Ramos (cell line): ENCODE data around the gene TVP23A.

Source experiments
- in situ Hi-C: fragments of 300-500 bp; cut with MboI; formaldehyde crosslinking; loops from one replicate; pipeline ENCODE4 v1.14.3; 2022; ENCODE audit warnings: low sequenced_read_pairs; ENCODE audit not compliant: unreplicated experiment

TVP23A gene

DNA sequence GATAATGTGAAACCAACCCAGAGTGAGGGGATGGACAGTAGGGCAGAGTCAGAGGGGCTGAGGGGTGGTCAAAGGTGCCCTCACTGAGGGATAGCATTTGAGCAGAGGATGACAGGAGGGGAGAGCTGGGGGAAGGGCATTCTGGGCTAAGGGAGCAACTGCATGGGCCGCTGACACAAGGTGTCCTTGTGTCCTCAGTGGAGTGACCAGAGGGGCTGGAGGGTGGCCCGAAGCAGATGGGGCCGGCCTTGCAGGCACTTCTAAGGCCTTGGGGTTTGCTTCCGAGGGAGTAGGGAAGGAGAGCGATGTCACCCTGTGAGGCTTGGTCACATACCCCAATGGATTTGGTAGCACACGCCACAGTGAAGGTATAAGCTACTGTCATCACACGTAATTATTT, 64.9 kb downstream of the TVP23A start:
- in situ Hi-C loops, result no loop called here

DNA sequence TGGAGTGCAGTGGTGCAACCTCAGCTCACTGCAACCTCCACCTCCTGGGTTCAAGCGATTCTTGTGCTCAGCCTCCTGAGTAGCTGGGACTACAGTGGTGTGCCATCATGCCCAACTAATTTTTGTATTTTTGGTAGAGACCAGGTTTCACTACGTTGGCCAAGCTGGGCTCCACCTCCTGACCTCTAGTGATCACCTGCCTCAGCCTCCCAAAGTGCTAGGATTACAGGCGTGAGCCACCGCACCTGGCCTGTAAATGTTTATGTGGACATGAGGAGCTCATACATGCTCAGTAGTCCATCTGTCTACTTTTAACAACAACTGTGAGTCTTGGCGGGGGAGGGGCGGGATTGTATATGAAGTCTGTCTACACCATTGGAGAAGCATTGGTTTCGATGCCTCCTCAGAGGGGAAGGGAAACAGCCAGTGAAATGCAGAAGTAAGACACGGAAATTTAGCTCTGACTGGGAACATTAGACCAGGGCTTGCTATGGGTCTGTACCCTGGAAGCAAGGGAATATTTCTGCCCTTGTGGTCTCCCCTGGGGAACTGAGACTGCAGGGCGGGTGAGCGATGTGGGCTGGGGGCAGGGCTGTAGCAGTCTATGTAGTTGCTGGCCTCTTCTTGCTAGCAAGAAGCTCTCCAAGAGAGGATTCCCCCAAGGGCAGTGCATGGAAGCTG, 65.6 kb downstream of the TVP23A start:
- in situ Hi-C loops, result no loop called here

DNA sequence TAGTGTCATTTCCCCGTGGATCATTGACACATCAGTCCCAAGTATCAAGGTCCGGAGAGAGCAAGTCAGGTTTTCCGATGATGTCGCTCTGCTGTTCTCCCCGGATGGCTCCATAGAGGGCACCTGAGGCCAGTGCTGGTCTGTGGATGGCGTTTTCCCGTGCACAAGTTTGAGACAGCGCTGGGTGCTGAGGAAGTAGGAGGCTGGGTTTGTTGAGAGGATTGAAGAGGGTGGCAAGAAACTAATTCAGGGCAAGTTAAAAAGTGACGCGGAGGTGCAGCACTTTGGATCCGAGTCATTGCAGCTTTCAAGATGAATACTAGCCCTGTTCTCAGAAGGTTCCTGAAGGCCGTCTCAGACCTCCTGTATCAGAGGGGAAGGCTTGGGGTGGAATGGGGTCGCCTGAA, 67.3 kb downstream of the TVP23A start:
- in situ Hi-C loops, result no loop called here

DNA sequence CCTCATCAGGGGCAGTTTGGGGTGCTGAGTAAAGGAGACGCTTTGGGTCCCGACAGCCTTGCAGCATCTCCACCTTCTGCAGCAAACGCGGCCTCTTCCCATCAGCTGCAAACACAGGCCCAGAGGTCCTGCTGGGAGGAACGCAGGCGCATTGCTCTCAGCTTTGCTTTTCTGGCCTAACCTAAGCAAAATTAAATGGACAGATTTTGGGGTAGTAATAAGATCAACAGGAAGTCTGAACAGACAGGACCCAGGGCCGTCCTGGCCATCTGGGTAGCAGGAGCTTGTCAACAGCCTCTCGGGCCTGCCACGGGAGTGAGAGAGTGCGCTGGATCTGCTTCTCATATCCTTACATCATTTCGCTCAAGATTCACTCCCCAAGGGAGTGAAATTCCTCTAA, 67.8 kb downstream of the TVP23A start:
- in situ Hi-C loops, result no loop called here

DNA sequence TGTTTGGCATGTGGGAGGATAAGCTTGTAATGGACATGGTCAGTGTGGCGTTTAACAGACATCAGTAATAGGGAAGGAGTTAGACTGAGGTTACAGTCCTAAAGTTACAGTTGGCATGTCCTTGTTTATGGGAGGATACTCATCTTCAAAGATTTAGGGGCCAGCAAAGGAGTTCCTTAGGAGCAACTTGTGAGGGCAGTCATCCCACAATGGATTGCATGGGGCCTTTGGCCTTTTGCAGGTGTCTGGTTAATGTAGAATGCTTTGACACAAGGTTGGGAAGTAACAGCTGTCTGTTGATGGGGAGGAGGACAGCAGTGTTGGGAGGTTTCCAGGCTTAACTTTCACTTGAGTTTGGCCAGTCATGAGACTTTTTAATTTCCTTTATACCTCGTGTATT, 72.8 kb downstream of the TVP23A start:
- in situ Hi-C loops, result loop anchor here (10.0 to 25.0 kb wide), 2 partner anchors 169 to 484 kb away; no protein-coding TSS in a partner anchor

DNA sequence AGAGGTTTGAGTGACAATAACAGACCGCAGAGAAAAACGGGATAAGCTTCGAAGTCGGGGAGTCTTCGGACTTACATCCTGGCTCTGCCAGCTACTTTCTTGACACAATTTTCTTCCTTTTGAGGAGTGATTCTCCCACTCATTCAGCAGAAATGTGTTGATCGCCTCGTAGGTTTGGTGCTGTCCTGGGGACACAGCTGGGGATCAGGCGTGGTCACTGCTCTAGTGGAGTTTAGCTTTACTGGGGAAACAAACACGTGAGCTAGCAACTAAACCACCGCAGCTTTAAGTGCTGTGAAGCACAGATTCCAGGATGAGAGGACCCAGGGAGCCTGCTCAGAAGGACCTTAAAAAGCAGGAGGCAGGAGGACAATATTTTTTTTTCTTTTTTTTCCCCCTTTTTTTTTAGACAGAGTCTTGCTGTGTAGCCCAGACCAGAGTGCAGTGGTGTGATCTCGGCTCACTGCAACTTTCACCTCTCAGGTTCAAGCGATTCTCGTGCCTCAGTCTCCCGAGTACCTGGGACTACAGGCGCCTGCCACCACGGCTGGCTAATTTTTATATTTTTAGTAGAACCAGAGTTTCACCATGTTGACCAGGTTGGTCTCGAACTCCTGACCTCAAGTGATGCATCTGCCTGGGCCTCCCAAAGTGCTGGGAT, 74.1 kb downstream of the TVP23A start:
- in situ Hi-C loops, result loop anchor here (10.0 to 25.0 kb wide), 2 partner anchors 170 to 482 kb away; no protein-coding TSS in a partner anchor

DNA sequence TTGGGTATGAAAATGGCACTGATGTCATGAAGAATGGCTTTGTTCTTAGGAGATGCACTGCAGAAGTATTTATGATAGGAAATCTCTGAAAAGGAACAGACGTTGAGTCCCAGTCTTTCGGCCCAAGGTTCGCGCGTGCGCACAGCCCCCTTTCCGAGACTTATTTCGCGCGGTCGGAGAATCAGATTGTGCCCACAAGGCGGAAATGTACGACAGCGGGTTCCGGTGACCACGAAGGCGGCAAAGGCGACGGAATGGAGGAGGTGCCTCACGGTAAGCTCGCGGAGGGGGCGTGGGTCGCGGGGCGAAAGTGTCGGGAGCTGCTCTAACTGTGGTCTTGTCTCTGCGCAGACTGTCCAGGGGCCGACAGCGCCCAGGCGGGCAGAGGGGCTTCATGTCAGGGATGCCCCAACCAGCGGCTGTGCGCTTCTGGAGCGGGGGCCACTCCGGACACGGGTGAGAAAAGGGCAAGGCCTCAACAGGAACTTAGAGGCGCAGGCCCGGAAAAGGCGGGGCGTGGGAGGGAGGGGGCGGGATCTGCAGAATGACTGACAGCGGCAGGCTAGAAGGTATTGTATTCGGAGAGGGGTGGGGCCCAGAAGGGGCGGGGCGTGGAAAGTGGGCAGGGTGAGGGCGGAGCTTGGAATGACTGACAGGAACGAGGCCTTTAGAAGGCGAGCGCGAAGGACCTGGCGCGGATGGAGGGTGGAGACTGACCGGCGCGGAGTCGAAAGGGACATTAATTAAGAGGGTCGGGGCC, 74.8 kb downstream of the TVP23A start, which contains the start of gene NUBP1:
TSS of gene NUBP1 (plus strand) at position 233 of the 760 bp plus-strand sequence. CDS start at position 255, 22 bp downstream.
- in situ Hi-C loops, result loop anchor here (10.0 to 25.0 kb wide), 2 partner anchors 171 to 481 kb away; no protein-coding TSS in a partner anchor

DNA sequence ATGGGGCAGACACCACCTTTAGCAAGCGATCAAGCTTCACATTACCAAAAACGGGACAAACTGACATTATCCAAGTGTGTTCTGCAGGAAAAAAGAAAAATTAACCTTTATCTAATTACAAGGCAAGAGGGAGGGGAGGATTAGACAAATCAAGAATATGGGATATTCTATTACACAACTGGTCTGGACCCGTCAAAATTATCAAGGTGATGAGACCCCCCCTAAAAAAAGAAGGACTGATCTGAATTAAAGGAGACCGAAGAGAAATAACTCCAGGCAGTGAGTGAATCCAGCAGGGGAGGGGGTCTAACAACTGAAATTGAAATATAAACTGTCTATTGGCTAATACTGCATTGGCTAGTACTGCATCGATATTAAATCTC, 75.4 kb downstream of the TVP23A start:
- in situ Hi-C loops, result loop anchor here (10.0 to 25.0 kb wide), 2 partner anchors 172 to 481 kb away; no protein-coding TSS in a partner anchor

DNA sequence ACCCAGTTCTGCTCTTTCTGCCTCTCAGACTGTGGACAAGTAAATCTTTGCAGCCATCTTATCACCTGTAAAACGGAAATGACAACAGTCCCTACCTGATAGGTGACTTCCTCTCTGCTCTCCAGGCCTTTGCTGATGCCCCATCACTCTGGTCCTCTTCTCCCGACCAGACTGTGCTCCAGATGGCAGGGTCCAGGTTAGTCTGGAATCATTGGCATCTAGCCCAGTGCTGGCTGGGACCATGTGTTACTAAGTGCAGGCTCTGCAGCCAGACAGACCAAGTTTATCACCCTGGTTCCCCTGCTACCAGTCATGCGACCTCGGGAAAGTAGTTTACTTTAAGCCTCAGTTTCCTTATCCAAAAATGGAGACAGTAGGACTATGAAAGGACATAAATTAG, 76.8 kb downstream of the TVP23A start:
- in situ Hi-C loops, result loop anchor here (10.0 to 25.0 kb wide), 2 partner anchors 173 to 480 kb away; no protein-coding TSS in a partner anchor

DNA sequence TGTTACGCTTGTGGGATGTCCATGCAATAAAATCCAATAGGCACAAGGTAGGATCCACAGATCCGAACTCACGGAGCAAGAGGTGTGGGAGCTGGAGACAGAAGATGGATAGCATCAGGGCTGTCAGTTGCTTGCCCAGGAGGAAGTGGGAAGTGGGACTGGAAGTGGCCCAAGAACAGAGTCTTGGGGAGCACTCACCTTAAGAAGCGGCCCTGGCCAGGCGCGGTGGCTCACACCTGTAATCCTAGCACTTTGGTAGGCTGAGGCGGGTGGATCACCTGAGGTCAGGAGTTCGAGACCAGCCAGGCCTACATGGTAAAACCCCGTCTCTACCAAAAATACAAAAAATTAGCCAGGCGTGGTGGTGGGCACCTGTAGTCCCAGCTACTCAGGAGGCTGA, 77.3 kb downstream of the TVP23A start:
- in situ Hi-C loops, result loop anchor here (10.0 to 25.0 kb wide), 2 partner anchors 174 to 479 kb away; no protein-coding TSS in a partner anchor

DNA sequence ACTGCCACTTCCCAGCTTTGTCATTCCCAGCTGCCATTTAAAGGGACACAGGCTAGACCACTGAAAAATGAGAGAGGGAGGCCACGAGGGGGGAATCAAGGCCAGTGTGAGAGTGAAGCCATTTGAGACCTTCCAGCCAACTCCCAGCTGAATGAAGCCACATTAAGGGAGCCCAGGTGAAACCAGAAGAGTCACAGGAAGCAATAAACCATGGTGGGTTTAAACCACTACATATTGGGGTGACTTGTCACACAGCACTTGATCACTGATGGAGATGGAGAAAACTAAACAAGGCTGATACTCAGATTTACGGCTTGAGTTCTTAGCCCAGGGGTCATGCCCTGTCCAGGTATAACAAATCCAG, 77.8 kb downstream of the TVP23A start:
- in situ Hi-C loops, result loop anchor here (10.0 to 25.0 kb wide), 2 partner anchors 174 to 479 kb away; no protein-coding TSS in a partner anchor

DNA sequence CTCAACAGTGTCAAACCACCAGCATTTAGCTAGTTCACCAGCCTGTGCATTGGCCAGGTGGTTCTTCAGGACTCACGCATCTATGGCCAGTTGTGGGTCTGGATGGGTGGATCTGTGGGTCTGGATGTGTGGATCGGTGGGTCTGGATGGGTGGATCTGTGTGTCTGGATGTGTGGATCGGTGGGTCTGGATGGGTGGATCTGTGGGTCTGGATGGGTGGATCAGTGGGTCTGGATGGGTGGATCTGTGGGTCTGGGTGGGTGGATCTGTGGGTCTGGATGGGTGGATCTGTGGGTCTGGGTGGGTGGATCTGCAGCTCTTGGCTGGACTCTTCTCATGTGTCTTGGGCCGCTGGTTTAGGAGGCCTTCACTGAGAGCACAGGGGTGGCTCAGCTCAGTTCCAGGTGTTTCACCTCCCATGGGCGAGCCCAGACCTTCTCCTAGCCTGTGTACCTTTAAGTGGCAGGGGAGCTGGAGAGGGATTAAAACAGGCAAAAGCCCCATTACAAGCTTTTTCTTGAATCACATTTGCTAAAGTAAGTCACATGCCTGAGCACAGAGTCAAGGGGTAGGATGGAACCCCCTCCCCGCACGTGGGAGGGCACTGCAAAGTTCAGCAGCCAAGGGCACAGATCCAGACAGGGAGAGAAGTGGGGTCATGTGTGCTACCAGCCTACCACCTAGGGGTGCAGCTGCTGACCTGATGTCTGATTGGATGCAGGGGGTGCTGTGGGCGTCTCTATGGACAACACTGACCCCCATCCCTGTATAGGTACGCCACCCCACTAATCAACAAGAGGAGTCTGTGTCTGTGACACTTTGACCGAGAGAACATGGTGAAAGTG, 78.4 kb downstream of the TVP23A start:
- in situ Hi-C loops, result loop anchor here (5.0 to 25.0 kb wide), 3 partner anchors 175 to 478 kb away; no protein-coding TSS in a partner anchor

DNA sequence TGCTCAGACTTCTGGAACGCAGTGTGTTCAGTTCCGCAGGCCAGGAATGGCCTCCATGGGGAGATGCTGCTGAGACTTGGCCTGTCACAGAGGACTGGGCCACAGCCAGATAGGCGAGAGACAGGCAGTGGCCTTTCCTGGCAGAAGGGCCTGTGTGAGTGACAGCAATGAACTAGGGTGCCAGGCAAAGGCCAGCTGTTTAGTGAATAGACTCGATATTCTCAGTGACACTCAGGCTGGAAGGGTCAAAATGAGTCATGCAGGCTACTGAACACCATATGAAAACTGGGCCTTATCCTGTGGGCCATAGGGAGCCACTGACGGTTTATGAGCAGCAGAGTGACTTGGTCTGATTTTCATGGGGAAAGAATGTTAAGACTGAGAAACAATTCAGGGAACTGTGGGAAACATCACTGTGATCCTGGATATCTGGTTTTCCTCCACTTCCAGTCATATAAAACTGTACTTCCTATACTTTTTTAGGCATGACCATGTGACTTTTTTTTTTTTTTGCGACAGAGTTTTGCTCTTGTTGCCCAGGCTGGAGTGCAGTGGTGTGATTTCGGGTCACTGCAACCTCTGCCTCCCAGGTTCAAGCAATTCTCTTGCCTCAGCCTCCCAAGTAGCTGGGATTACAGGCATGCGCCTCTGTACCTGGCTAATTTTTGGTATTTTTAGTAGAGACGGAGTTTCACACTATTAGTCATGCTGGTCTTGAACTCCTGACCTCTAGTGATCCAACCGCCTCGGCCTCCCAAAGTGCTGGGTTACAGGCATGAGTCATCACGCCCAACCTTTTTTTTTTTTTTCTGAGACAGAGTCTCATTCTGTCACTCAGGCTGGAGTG, 80.1 kb downstream of the TVP23A start:
- in situ Hi-C loops, result loop anchor here (5.0 to 25.0 kb wide), 2 partner anchors 226 to 476 kb away; no protein-coding TSS in a partner anchor

DNA sequence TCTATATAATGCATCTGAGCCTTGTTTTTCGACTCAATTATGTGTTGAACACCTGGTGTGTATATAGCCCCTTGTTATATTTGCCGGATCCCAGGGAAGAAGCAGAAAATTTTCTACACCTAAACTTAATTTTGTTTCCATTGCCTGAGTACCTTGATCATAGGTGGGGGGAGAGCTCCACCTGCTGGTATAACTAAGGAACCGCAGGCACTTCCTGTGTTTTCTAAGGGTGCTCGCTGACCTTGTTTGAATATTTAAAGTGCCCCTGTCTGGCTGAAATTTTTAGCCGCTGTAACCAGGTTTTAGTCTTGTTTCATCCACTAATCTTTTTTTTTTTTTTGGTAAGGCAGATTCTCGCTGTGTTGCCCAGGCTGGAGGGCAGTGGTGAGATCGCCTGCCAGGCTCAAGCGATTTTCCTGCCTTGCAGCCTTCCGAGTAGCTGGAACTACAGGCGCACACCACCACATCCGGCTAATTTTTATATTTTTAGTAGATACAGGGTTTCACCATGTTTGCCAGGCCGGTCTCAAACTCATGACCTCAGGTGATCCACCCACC, 81.4 kb downstream of the TVP23A start:
- in situ Hi-C loops, result loop anchor here (5.0 to 25.0 kb wide), 2 partner anchors 225 to 475 kb away; no protein-coding TSS in a partner anchor

DNA sequence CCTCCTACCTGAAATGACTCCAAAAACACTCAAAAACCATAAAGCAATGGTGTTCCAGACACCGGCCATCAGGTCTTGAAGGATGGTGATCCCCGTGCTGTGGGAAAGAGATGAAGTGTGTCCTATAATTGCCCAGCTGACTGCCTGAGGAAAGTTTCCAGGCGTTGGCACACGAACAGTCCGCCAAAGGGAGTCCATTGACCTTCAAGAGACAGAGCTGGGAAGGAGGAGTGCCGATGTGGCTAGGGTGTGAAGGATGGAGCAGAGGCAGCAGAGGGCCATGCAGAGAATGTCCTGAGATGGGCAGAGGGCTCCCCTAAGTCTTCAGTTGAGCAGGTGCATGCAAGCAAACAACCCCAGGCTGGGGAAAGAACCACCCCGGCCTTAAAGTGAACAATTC, 86.8 kb downstream of the TVP23A start:
- in situ Hi-C loops, result loop anchor here (25.0 kb wide), 1 partner anchor 469 kb away; no protein-coding TSS in a partner anchor

DNA sequence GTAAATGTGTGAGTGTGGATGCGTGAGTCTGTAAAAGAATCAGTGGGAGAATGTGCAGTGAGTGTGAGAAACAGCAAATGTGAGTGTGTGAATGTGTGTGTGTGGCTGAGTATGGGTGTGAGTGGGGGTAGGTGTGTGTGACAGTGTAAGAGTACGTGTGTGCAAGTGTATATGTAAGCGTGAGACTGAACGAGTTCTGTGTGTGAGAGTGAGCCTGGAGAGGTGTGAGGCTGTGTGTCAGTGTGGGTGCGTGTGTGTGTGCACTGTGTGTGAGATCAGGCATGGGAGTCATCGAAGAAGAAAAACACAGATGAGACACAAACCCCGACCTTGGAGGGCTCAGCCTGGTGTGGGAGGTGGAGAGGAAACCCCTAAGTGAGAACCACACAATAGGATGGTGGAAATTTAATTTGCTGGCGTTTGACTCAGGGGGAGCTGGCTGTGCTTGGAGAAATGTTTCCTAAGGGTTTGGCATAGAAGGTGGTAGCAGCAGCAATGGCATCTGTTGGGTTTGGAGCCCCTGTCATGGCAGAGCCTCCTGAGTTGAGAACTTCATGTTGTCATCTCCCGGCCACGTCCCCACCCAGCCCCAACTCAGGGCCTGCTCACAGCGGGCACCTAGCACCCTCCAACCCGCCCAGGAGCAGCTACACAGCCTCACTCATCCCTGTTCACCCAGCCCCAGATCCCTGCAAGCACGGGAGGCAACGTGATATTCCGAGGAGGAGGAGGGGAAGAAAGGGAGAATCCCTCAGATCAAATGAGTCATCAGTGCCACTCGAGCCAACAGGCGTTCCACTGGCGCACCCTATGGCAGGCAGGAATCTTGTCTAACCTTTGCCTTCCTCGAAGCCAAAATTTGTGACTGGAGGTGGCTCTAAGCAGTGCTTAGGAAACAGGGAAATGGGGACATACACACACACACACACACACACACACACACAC, 89.2 kb downstream of the TVP23A start:
- in situ Hi-C loops, result loop anchor here (25.0 kb wide), 1 partner anchor 467 kb away; no protein-coding TSS in a partner anchor
